Stimulated activated CD8-positive, alpha-beta memory T cell treated with anti-CD3 and anti-CD28 coated beads, Interleukin-7, amount 100 ng/mL, for 24 hours (primary cell): ENCODE measurements around the gene ARL11.
A peak's percentile ranks its signal among the peaks of the same experiment; 100 is the strongest.
"Not testable (repeated sequence)": the region's sequence is repeated elsewhere in the genome, so short reads cannot be mapped to it uniquely, and the experiment has no call there.

Source experiments
- DNase-seq: peaks from one replicate; pipeline ENCODE4 v3.0.0-alpha.2; 2020; ENCODE audit warnings: low read depth

Gene ARL11

DNA sequence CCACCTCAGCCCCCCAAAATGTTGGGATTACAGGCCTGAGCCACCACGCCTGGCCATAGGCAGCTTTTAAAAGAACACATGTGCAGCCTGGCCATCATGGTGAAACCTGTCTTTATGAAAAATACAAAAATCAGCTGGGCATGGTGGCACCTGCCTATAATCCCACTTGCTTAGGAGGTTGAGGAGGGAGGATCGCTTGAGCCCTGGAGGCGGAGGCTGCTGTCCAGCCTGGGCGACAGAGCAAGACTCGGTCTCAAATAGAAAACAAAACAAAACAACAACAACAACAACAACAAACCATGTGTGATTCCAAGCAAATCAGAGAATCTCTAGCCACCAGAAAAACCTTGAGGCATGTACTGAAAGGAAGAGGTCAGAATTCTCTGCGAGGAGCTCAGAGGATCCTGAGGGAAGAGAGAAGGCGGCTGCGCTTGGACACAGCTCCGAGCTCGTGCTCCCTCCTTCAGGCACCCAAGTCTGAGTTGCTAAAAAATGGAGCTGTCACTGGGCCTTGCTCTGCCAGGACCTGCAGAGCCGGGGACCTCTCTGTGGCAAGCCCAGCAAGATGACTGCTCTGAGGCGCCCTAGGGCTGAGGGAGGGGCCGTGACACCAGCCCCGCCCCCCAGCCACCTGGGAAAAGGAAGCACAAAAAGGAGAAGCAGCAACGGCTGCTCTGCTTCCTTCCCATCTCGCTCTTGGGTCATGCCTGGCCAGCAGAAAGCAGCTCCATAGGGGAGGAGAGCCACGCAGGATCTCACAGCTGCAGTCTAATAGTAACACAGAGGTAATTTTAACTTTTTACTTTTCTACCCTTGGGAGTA, at the start of gene ARL11:
Gene ARL11 (plus strand): TSS at position 677 of the 822 bp plus-strand sequence. CDS start 1,941 bp downstream, outside the sequence.
- DNase-seq = peak; percentile 31

DNA sequence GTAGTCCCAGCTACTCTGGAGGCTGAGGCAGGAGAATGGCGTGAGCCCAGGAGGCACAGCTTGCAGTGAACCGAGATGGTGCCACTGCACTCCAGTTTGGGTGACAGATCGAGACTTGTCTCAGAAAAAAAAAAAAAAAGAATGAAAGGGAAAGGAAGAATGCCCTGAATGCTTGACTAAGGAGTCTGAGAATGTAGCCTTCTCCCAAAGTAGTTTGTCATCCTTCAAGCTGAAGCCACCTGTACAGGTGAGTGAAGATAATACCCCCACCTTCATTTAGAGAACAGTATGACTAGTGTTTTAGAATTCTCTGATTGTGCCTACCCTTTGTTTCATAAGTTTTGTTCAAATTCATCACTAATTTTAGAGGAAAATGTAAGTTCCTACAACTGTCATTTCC, 48.8 kb upstream of the ARL11 start:
- no peak for DNase-seq

- DNase-seq = no peak
These were observed 47.2 kb upstream of the ARL11 start for GRCh38 chr13:49580980-49581680.

DNA sequence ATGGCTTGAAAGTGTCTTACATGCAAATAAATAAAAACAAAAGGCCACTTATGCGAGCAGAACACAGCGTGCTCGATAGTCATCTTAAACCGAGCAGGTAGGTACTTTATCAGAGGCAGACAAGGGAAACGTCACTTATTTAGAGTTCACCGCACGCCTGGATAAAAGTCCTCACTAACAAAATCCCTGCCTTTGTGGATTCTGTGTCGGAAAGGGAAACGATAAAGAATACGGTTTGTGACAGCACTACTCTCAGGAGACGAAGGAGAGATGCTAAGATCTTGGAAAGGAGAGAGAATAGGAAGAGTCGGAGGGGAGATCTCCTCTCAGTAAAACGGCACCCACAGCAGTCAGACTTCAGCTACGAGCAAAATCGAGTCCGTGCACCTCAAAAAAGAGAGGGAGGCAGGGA, 43.5 kb upstream of the ARL11 start:
- no peak for DNase-seq

GRCh38 chr13:49585220-49586157, 42.8 kb upstream of the ARL11 start, which contains the start of gene RCBTB1:
TSS of gene RCBTB1 (minus strand) at chr13:49585558. CDS start at chr13:49567279, 18,279 bp downstream.
- peak; percentile 35 for DNase-seq

- DNase-seq = no peak
These were observed 41.6 kb upstream of the ARL11 start for GRCh38 chr13:49586717-49587116.

GRCh38 chr13:49587311-49587847, 40.9 kb upstream of the ARL11 start:
- DNase-seq = no peak

- not testable (repeated sequence) for DNase-seq
These were observed 37.6 kb upstream of the ARL11 start for GRCh38 chr13:49590714-49591113.

DNA sequence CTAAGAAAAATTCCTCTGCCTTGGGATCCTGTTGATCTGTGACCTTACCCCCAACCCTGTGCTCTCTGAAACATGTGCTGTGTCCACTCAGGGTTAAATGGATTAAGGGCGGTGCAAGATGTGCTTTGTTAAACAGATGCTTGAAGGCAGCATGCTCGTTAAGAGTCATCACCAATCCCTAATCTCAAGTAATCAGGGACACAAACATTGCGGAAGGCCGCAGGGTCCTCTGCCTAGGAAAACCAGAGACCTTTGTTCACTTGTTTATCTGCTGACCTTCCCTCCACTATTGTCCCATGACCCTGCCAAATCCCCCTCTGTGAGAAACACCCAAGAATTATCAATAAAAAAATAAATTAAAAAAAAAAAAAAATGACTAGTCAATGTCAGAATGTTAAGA, 34.4 kb upstream of the ARL11 start:
- not testable (repeated sequence) for DNase-seq

GRCh38 chr13:49594576-49594975, 33.7 kb upstream of the ARL11 start:
- no peak for DNase-seq

DNA sequence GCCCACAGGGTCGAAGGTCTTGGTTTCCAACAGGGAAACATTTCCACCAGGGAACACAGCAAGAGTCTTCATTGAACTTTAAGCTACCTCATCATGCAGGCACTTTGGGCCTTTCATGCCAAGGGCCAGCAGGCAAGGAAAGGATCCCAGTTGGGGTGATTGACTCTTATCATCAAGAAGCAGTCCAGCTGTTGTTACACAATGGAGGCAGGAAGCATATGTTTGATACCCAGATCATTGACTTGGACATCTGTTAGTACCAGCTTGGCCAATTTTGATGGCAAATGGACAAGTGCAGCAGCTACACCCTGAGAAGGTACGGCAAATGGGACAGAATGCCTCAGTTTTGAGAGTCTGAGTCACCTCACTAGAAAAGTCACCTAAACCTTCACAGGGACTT, 32.1 kb upstream of the ARL11 start:
- no peak for DNase-seq

DNA sequence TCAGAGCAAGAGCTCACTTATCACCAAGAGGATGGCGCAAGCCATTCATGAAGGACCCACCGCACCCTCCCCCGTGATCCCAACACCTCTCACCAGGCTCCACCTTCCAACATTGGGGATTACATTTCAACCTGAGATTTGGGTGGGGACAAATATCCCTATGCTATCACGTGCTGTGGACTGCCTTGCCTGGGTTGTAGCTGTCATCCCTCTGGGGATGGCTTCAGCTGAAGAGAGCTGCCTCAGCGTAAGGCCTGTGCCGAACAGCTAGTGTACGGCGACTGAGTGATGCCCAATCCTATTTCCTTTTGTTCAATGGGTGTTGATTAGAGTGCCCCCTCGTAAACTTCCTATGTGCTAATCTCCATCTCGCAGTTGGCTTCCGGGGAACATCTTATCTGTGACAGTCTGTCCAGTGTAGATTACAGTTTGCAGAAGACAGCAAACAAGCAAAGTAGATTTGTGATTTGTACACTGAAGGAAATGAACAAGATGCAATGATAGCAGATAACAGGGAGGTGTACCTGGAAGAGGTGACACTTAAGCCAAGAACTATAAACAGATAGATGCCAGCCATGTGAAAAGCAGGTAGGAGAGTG, 31.2 kb upstream of the ARL11 start:
- DNase-seq = no peak

DNA sequence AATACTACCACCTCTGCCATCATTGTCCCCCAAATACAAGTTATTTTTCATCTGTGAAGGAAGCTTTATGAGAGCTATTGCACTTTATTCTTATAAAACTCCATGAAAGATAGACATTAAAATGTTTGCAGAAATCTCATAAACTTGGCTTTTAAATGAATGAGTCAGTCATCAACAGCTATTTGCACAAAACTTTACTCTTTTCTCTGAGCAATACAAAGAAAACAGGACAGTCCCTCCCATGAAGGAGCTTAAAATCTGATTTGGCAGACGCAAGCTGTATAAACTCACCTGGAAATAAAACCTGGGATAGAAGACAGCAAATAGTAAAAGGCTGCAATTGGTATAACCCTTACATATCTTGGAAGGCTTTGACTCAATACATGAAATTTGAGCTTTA, 26.3 kb upstream of the ARL11 start:
- no peak for DNase-seq

DNA sequence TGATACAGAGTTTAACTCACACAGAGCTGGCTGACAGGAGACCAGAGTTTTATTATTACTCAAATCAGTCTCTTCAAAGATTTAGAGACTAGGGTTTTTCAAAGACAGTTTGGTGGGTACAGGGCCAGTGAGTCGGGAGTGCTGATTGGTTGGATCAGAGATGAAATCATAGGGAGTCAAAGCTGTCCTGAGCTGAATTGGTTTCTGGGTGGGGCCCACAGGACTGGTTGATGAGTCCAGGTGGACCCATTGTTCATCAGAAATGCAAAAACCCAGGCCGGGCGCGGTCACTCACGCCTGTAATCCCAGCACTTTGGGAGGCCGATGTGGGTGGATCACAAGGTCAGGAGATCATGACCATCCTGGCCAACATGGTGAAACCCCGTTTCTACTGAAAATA, 25.7 kb upstream of the ARL11 start:
- DNase-seq = not testable (repeated sequence)

DNA sequence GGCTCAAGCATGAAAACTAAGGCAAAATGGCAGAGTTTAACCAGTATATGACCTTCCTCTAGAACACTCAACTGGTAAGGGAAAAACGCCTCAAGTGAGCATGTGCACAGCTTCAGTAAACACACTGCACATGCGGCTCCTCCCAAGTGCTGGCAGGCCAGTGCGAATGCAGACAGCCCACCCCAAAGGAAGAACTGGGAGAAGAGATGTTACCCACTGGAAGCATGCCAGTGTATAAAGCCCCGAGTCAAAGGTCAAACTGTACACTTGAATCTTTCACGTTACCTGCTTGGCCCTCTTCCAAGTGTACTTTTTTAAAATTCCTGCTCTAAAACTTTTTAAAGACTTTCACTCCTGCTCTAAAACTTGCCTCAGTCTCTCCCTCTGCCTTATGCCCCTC, 23.7 kb upstream of the ARL11 start:
- DNase-seq = no peak

GRCh38 chr13:49606747-49607648, 21.3 kb upstream of the ARL11 start:
- peak; percentile 51 for DNase-seq

DNA sequence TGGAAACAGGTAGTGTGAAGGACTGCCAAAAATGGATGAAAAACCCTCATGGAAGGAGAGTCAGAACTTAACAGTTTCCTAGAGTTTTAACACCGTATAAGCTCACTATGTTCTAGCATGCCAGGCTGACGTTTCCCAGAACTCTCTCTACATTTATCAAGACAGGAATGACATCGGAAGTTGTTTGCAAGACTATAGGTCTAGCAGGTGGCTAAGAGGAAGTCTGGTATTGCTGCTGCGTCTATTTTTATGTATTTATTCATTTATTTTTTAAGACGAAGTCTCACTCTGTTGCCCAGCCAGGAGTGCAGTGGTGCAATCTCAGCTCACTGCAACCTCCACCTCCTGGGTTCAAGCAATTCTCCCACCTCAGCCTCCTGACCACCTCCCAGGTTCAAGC, 20.5 kb upstream of the ARL11 start:
- DNase-seq = no peak

GRCh38 chr13:49608651-49609331, 19.5 kb upstream of the ARL11 start:
- DNase-seq = no peak

DNA sequence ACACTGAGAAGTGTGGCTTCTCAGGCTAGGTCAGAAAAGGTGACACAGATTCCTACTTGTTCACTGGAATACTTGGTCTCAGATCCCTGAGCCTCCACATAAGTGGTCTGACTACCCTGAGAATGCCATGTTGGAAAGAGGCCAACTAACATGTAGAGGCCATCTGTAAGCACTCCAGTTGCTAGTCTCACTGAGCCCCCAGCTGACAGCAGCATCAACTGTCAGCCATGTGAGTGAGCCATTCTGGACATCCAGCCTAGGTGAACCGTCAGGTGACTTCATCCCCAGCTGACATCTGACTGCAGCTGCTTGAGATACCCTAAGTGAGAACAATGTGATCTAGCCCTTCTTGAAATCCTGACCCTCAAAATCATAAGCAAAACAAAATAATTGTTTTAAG, 18.1 kb upstream of the ARL11 start:
- no peak for DNase-seq

DNA sequence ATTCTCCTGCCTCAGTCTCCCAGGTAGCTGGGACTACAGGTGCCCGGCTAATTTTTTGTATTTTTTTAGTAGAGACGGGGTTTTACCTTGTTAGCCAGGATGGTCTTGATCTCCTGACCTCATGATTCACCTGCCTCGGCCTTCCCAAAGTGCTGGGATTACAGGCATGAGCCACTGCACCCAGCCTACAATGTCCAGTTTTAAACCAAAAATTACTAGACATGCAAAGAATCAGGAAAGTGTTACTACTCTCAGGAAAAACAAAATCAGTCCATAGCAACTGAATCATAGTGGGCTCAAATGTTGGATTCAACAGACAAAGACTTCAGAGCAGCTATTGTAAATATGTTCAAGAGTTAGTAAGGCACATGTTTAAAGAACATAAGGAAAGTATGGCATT, 16.3 kb upstream of the ARL11 start:
- DNase-seq = not testable (repeated sequence)
